Measurements from ENCODE around the gene ATP2B2. TPM values are rescaled to one million over a fixed set of nuclear protein-coding genes. Genes with fewer than 3 reads are reported as not detected.

The ATP2B2 gene
- polyA plus RNA-seq, 3 donors = not detected

GRCh38 chr3:10294030-10294586 is 211.3 kb downstream of the ATP2B2 start:
- DNase-seq = peak; percentile 26 to 44 (median 33)
- no peak overlapping the region for H3K9ac ChIP-seq (ENCODE audit: insufficient read depth, low read length, poor library complexity, severe bottlenecking)
- H3K4me2 ChIP-seq (replicated peaks; ENCODE audit: extremely low read depth, low read length, poor library complexity, severe bottlenecking) = peak overlapping the region; percentile 66
- H3K36me3 ChIP-seq (replicated peaks in 1 of 2; ENCODE audit: control insufficient read depth in 1 of 2, insufficient read depth in 2 of 2, low read length in 2 of 2) = peaks cover 6 to 30% of the 10 kb centered on the region in 2 donors
- WGBS (ENCODE audit: insufficient coverage) = 41% methylated on average over 9 of the region's 12 CpGs
- no peak for TF ChIP-seq CTCF (IDR thresholded peaks at IDR 0.05)
- no peaks in the 10 kb centered on the region for H3K9me3 Mint-ChIP-seq
- H3K27ac Mint-ChIP-seq = peak overlapping the region; percentile 93 to 98 (median 95)
- H3K36me3 Mint-ChIP-seq = peaks cover 21 to 38% of the 10 kb centered on the region in 2 donors
- H3K4me1 Mint-ChIP-seq = peaks cover 44% of the 10 kb centered on the region
- peak overlapping the region; percentile 59 to 90 for H3K27ac ChIP-seq (ENCODE audit: low read depth in 1 of 2, low read length in 2 of 2)
- H3K79me2 ChIP-seq (ENCODE audit: insufficient read depth, low read length) = peaks cover 16% of the 10 kb centered on the region
- H4K20me1 ChIP-seq (ENCODE audit: insufficient read depth, low read length) = no peaks in the 10 kb centered on the region
- H3K27me3 Mint-ChIP-seq (ENCODE audit: low read depth in 3 of 3) = no peaks in the 10 kb centered on the region
- H3K4me3 Mint-ChIP-seq = peak overlapping the region; percentile 32 to 74
- peak overlapping the region in 1 of 3 experiments; percentile 64 for H3K4me3 ChIP-seq (replicated peaks in 1 of 3; ENCODE audit: low read depth in 2 of 3, low read length in 3 of 3)
- intact Hi-C loops (cut with micrococcal nuclease) = no loop called here
- peaks cover 34 to 42% of the 10 kb centered on the region in 2 donors for H3K4me1 ChIP-seq (ENCODE audit: control insufficient read depth in 1 of 2, insufficient read depth in 2 of 2, low read length in 2 of 2)
- no peaks in the 10 kb centered on the region for H3K9me3 ChIP-seq (replicated peaks in 1 of 2; ENCODE audit: control insufficient read depth in 1 of 2, insufficient read depth in 1 of 2, low read length in 2 of 2)
- H3K27me3 ChIP-seq (ENCODE audit: control insufficient read depth in 2 of 2, insufficient read depth in 2 of 2, low read length in 2 of 2) = no peaks in the 10 kb centered on the region
- H2AFZ ChIP-seq (ENCODE audit: insufficient read depth, low read depth, low read length, poor library complexity, severe bottlenecking) = peak overlapping the region; percentile 50

- peak; percentile 88 to 97 (median 89) for DNase-seq
- Histone ChIP-seq H3K27ac (ENCODE audit: low read depth in 1 of 2, low read length in 2 of 2) (peak within 1 kb of the TSS; percentile 77 to 90), H3K9me3 (replicated peaks in 1 of 2; ENCODE audit: control insufficient read depth in 1 of 2, insufficient read depth in 1 of 2, low read length in 2 of 2) (no peaks in the 10 kb centered on the region), H3K4me3 (replicated peaks in 1 of 3; ENCODE audit: low read depth in 2 of 3, low read length in 3 of 3) (peak within 1 kb of the TSS; percentile 17 to 64 (median 28)), H3K4me1 (ENCODE audit: control insufficient read depth in 1 of 2, insufficient read depth in 2 of 2, low read length in 2 of 2) (peaks cover 34 to 42% of the 10 kb centered on the region in 2 donors), H3K27me3 (ENCODE audit: control insufficient read depth in 2 of 2, insufficient read depth in 2 of 2, low read length in 2 of 2) (no peaks in the 10 kb centered on the region), H3K36me3 (replicated peaks in 1 of 2; ENCODE audit: control insufficient read depth in 1 of 2, insufficient read depth in 2 of 2, low read length in 2 of 2) (peaks cover 19 to 36% of the 10 kb centered on the region in 2 donors), H3K9ac (ENCODE audit: insufficient read depth, low read length, poor library complexity, severe bottlenecking) (peak within 1 kb of the TSS; percentile 61), H3K79me2 (ENCODE audit: insufficient read depth, low read length) (peaks cover 11% of the 10 kb centered on the region), H4K20me1 (ENCODE audit: insufficient read depth, low read length) (no peaks in the 10 kb centered on the region), H3K4me2 (replicated peaks; ENCODE audit: extremely low read depth, low read length, poor library complexity, severe bottlenecking) (peak within 1 kb of the TSS; percentile 66), H2AFZ (ENCODE audit: insufficient read depth, low read depth, low read length, poor library complexity, severe bottlenecking) (peak within 1 kb of the TSS; percentile 33)
- no peak for TF ChIP-seq CTCF (IDR thresholded peaks at IDR 0.05)
- intact Hi-C loops (cut with micrococcal nuclease) = no loop called here
- 2% methylated on average over 8 of the region's 12 CpGs for WGBS (ENCODE audit: insufficient coverage)
- H3K4me3 Mint-ChIP-seq = peak within 1 kb of the TSS; percentile 66 to 83
- H3K27ac Mint-ChIP-seq = peak within 1 kb of the TSS; percentile 93 to 98 (median 95)
- H3K27me3 Mint-ChIP-seq (ENCODE audit: low read depth in 3 of 3) = no peaks in the 10 kb centered on the region
- no peaks in the 10 kb centered on the region for H3K9me3 Mint-ChIP-seq
- peaks cover 34 to 45% of the 10 kb centered on the region in 2 donors for H3K36me3 Mint-ChIP-seq
- peaks cover 44% of the 10 kb centered on the region for H3K4me1 Mint-ChIP-seq
Measured at GRCh38 chr3:10292505-10293419, 212.6 kb downstream of the ATP2B2 start, which contains the start of gene GHRL. GHRL (minus strand) TSS chr3:10292947; CDS start chr3:10290180, 2,767 bp downstream.
